CD4-positive, alpha-beta memory T cell (primary cell): ENCODE measurements around the gene SCO2. TPM values are rescaled to one million over a fixed set of nuclear protein-coding genes. Genes with fewer than 3 reads are reported as not detected.

Experiments used
- CTCF ChIA-PET: fragments of 350-600 bp; sonication (Branson Sonifier 250); formaldehyde crosslinking; loops from one replicate; lab custom pipeline; 2021; ENCODE audit warnings: inconsistent platforms; ENCODE audit not compliant: partially characterized antibody; lab: Charles Lee
- POLR2A ChIA-PET: fragments of 350-600 bp; sonication (Branson Sonifier 250); formaldehyde crosslinking; loops from one replicate; lab custom pipeline; 2021; ENCODE audit not compliant: partially characterized antibody; lab: Charles Lee
- DNase-seq, 5 donors: peaks; one replicate each; pipeline versions ENCODE4 v3.0.0 to v3.0.0-alpha.2; 2020 to 2022; ENCODE audit warnings: mixed read lengths in 1 of 5
- H3K27ac ChIP-seq: one replicate; pipeline ENCODE4 v1.7.0; 2013; ENCODE audit warnings: low read depth, low read length
- H3K27me3 ChIP-seq: 2 replicates; pipeline ENCODE4 v1.7.0; 2013; ENCODE audit warnings: mild to moderate bottlenecking, low read length, moderate library complexity; ENCODE audit not compliant: insufficient read depth
- H3K36me3 ChIP-seq: 2 replicates; pipeline ENCODE4 v1.7.0; 2013; ENCODE audit warnings: mild to moderate bottlenecking, low read length, moderate library complexity; ENCODE audit not compliant: insufficient read depth
- H3K4me1 ChIP-seq: 2 replicates; pipeline ENCODE4 v1.7.0; 2013; ENCODE audit warnings: mild to moderate bottlenecking, low read length, moderate library complexity; ENCODE audit not compliant: insufficient read depth
- H3K4me3 ChIP-seq, 2 donors: one replicate each; pipeline ENCODE4 v1.7.0; 2013; ENCODE audit warnings: low read length in 2 of 2, mild to moderate bottlenecking in 1 of 2
- H3K9me3 ChIP-seq, 2 donors: one replicate each; pipeline ENCODE4 v1.7.0; 2013; ENCODE audit warnings: low read length in 2 of 2, control low read depth in 1 of 2; ENCODE audit not compliant: control insufficient read depth in 1 of 2
- H3K27ac Mint-ChIP-seq, 7 donors: one replicate each; pipeline ENCODE4 v1.8.0; 2020 to 2021; ENCODE audit warnings: mixed read lengths in 7 of 7, mild to moderate bottlenecking in 6 of 7, inconsistent platforms in 3 of 7, moderate library complexity in 3 of 7
- H3K27me3 Mint-ChIP-seq, 2 donors: one replicate each; pipeline ENCODE4 v1.8.0; 2020 to 2021; ENCODE audit warnings: mixed read lengths in 2 of 2
- H3K36me3 Mint-ChIP-seq, 2 donors: one replicate each; pipeline ENCODE4 v1.8.0; 2020 to 2021; ENCODE audit warnings: mixed read lengths in 2 of 2, inconsistent platforms in 1 of 2, mild to moderate bottlenecking in 1 of 2
- H3K4me1 Mint-ChIP-seq, 4 donors: one replicate each; pipeline ENCODE4 v1.8.0; 2020 to 2021; ENCODE audit warnings: mixed read lengths in 4 of 4, mild to moderate bottlenecking in 1 of 4
- H3K4me3 Mint-ChIP-seq, 8 donors: one replicate each; pipeline ENCODE4 v1.8.0; 2020 to 2021; ENCODE audit warnings: mixed read lengths in 8 of 8, mild to moderate bottlenecking in 7 of 8, moderate library complexity in 6 of 8, inconsistent platforms in 3 of 8
- H3K9me3 Mint-ChIP-seq, 8 donors: one replicate each; pipeline ENCODE4 v1.8.0; 2020 to 2021; ENCODE audit warnings: mixed read lengths in 8 of 8, mild to moderate bottlenecking in 5 of 8, inconsistent platforms in 3 of 8, moderate library complexity in 1 of 8
- intact Hi-C: fragments of 100-400 bp; cut with micrococcal nuclease; formaldehyde crosslinking; loops from one replicate; pipeline ENCODE4 v1.15.1; 2023
- polyA plus RNA-seq, 2 donors: library from polyadenylated mRNA; unstranded; fragments of 300-500 nt; fragmentation: Illumina TruSeq; gene quantifications; one replicate each; pipeline ENCODE4 v1.2.3, GENCODE V29; 2021
- total RNA-seq, 2 experiments: library from RNA; stranded (reverse); gene quantifications; one replicate each; pipeline ENCODE4 v1.2.3, GENCODE V29; 2021

Gene SCO2
- total and polyA plus RNA-seq, 4 experiments from 2014 or later = 3.6 to 8.1 TPM; not detected in 2

DNA sequence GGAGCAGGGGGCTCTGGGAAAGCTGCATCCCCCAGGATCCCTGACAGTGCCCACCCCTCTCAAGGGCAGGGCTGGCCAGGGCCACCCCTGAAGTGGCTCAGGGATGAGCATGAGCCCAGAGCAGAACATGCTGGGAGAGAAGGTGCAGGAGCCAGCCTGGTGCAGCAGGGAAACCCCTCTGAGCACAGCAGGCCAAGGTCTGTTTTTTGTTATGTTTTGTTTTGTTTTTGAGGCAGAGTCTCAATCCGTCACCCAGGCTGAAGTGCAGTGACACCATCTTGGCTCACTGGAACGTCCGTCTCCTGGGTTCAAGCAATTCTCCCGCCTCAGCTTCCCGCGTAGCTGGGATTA lies 49.8 kb downstream of the SCO2 start:
- POLR2A ChIA-PET = interaction anchor here (0.9 to 8.1 kb wide), 4 partner anchors 31 to 145 kb away, joined by 3 to 71 read pairs (median 13); partner anchors contain the start of genes LMF2, NCAPH2 and SCO2

DNA sequence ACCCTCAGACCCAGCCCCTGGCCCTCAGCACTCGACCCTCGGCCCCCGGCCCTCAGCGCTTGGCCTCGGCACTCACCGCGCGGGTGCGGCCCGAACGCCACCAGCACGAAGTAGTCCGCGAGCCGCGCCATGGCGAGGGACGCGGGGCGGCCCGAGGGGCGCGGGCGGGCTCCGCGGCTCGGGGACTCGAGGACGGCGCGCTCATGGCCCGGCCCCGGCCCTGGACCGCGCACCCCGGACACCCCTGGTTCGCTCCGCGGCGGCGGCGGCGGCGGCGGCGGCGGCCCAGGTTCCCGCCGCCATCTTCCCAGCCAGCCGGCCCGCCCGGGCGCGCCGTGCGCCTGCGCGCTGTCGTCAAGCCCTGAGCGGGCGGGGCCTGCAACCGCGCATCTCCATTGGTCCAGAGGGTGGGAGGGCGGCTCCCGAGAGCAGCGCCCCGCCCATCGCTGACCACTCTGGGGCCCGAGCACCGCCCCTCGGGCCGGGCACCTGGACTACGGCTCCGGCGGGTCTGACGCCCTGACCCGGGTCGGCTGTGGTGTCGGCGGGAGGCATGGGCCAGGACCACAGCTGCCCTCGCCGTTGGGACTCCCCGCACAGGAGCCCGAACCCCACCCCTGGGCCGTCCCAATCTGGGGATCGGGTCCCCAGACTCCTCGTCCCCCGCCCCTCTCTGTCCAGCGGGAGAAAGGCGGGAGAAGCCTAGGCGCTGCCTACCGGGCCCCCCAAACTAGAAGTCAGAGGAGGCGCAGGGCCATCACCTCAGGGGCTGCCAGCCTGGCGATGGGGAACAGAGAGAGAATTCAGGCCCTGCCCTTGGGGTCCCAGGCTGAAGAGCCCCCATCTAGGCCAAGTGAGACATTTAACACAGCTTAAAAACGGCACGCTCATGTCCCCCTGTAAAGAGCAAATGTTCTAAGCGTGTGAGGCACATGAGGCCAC lies 50.4 kb downstream of the SCO2 start, which contains the start of gene SBF1:
Gene SBF1 (minus strand): TSS at position 326 of the 942 bp plus-strand sequence. CDS start 195 bp downstream, at position 131.
- Mint-ChIP-seq H3K4me1 (peaks cover 28 to 62% (median 40%) of the 10 kb centered on the region in 4 donors), H3K4me3 (peak within 1 kb of the TSS; percentile 88 to 99 (median 95)), H3K36me3 (peaks cover 6 to 13% of the 10 kb centered on the region in 2 donors), H3K9me3 (no peaks in the 10 kb centered on the region), H3K27me3 (no peaks in the 10 kb centered on the region), H3K27ac (peak within 1 kb of the TSS; percentile 89 to 98 (median 94))
- ChIA-PET CTCF (no interaction called here), POLR2A (interaction anchor here (0.9 to 8.1 kb wide), 6 partner anchors 24 to 146 kb away, joined by 3 to 71 read pairs (median 12); partner anchors contain the start of genes LMF2, NCAPH2 and SCO2)
- DNase-seq = peak; percentile 83 to 88 (median 84)
- H3K27me3 ChIP-seq = no peaks in the 10 kb centered on the region
- H3K27ac ChIP-seq = peak within 1 kb of the TSS; percentile 75
- peaks cover 4% of the 10 kb centered on the region for H3K36me3 ChIP-seq
- H3K9me3 ChIP-seq = no peaks in the 10 kb centered on the region
- intact Hi-C loops = loop anchor here (1.0 to 10.0 kb wide), 4 partner anchors 32 to 220 kb away; partner anchors contain the start of genes CHKB, HDAC10, LMF2 and SCO2
- peak within 1 kb of the TSS; percentile 73 to 79 for H3K4me3 ChIP-seq
- peaks cover 46% of the 10 kb centered on the region for H3K4me1 ChIP-seq

More for the DNA sequence above, 49.8 kb downstream of the SCO2 start:
- intact Hi-C loops = loop anchor here (1.0 to 10.0 kb wide), 3 partner anchors 32 to 221 kb away; partner anchors contain the start of genes HDAC10, LMF2 and SCO2
- Mint-ChIP-seq H3K27ac (peak overlapping the region; percentile 52 to 83 (median 70)), H3K27me3 (no peaks in the 10 kb centered on the region), H3K9me3 (no peaks in the 10 kb centered on the region), H3K4me1 (peaks cover 24 to 60% (median 39%) of the 10 kb centered on the region in 4 donors), H3K4me3 (peak overlapping the region; percentile 55 to 79 (median 72)), H3K36me3 (peaks cover 6 to 11% of the 10 kb centered on the region in 2 donors)
- Histone ChIP-seq H3K27me3 (no peaks in the 10 kb centered on the region), H3K9me3 (no peaks in the 10 kb centered on the region), H3K4me1 (peaks cover 40% of the 10 kb centered on the region), H3K4me3 (peak overlapping the region in 1 of 2 donors; percentile 73), H3K27ac (peak overlapping the region; percentile 75), H3K36me3 (peaks cover 4% of the 10 kb centered on the region)
- no peak for DNase-seq
- CTCF ChIA-PET = no interaction called here

DNA sequence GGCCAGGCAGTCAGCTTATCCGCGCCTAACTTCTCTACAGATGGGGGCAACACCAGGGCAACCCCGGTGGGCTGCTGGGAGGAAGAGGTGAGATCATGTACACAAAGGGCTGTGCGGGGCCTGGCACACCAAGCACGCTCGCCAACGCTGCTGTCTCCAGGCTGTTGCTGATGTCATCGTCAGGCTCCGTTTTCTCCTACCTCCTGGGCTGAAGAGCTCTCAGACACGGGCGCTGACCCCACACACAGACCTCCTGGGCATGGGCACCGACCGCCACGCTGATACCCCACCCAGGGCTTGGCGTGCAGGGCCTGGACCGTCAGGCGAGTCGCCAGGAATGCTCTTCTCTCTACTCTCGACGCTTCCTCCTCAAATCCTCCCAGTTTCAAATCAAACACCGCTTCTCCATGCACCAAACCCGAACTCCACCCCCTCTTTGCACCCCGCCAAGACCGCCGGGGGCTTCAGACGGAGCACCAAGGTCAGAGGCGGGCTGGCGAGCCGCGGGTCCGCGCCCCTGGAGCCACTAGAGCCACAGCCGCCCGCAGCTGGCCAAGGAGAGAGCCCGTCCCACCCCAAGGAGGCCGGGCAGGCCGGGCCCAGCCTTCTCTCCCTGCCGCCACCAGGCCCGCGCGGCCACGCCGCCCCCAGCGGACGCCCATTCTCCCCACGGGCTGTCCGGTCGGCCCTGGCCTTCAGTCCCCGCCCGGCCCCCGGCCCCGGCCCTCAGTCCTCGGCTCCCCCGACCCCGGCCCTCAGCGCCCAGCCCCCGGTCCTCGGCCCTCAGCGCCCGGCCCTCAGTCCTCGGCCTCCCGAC lies 51.3 kb downstream of the SCO2 start:
- H3K4me3 Mint-ChIP-seq = peak overlapping the region; percentile 88 to 99 (median 95)
- intact Hi-C loops = loop anchor here (2.0 to 10.0 kb wide), 3 partner anchors 51 to 219 kb away; partner anchors contain the start of genes CHKB, HDAC10 and SCO2
- no peaks in the 10 kb centered on the region for H3K9me3 ChIP-seq
- H3K4me1 Mint-ChIP-seq = peaks cover 26 to 67% (median 45%) of the 10 kb centered on the region in 4 donors
- peak overlapping the region; percentile 75 for H3K27ac ChIP-seq
- peaks cover 6 to 19% of the 10 kb centered on the region in 2 donors for H3K36me3 Mint-ChIP-seq
- peak in 2 of 5 donors; percentile 16 to 29 for DNase-seq
- ChIA-PET POLR2A (interaction anchor here (0.6 to 8.1 kb wide), 13 partner anchors 22 to 222 kb away, joined by 3 to 71 read pairs (median 5); partner anchors contain the start of genes LMF2, NCAPH2 and SCO2), CTCF (interaction anchor here (0.9 to 2.7 kb wide), 5 partner anchors 16 to 147 kb away, joined by 3 to 13 read pairs (median 5); partner anchors contain the start of gene SCO2)
- peak overlapping the region; percentile 89 to 98 (median 94) for H3K27ac Mint-ChIP-seq
- no peaks in the 10 kb centered on the region for H3K27me3 ChIP-seq
- H3K27me3 Mint-ChIP-seq = no peaks in the 10 kb centered on the region
- H3K36me3 ChIP-seq = peaks cover 4% of the 10 kb centered on the region
- H3K4me3 ChIP-seq = peak overlapping the region; percentile 64 to 79
- no peaks in the 10 kb centered on the region for H3K9me3 Mint-ChIP-seq
- H3K4me1 ChIP-seq = peaks cover 52% of the 10 kb centered on the region

Other genes with a start within 250 kb of the SCO2 start
- gene PLXNB2, start 218.0 kb downstream of the SCO2 start, total RNA-seq = 1 to 10 TPM; 2.8 to 4.6 TPM
- gene PLXNB2, start 218.0 kb downstream of the SCO2 start, polyA plus RNA-seq = under 1 TPM in 1 of 2 donors, not detected in 1; 0.40 TPM
- gene DENND6B, start 198.6 kb downstream of the SCO2 start, total RNA-seq = 1 to 10 TPM; 1.5 to 2.4 TPM
- under 1 TPM; 0.22 to 0.36 TPM for gene DENND6B, start 198.6 kb downstream of the SCO2 start, polyA plus RNA-seq
- gene PPP6R2, start 182.3 kb downstream of the SCO2 start, total RNA-seq = 10 to 100 TPM; 80.1 to 91.2 TPM
- 10 to 100 TPM; 13.3 to 27.7 TPM for gene PPP6R2, start 182.3 kb downstream of the SCO2 start, polyA plus RNA-seq
- 100 to 1,000 TPM; 217 to 221 TPM for gene SBF1, start 50.6 kb downstream of the SCO2 start, total RNA-seq
- gene SBF1, start 50.6 kb downstream of the SCO2 start, polyA plus RNA-seq = 10 to 100 TPM; 13.2 to 42.9 TPM
- 1 to 10 TPM; 4.4 to 4.5 TPM for gene ADM2, start 44.1 kb downstream of the SCO2 start, total RNA-seq
- under 1 TPM; 0.07 to 0.48 TPM for gene ADM2, start 44.1 kb downstream of the SCO2 start, polyA plus RNA-seq
- not detected for gene MIOX, start 38.7 kb downstream of the SCO2 start, total RNA-seq
- gene MIOX, start 38.7 kb downstream of the SCO2 start, polyA plus RNA-seq = not detected
- gene LMF2, start 17.9 kb downstream of the SCO2 start, total RNA-seq = 100 to 1,000 TPM; 152 to 155 TPM
- gene LMF2, start 17.9 kb downstream of the SCO2 start, polyA plus RNA-seq = 10 to 100 TPM; 21.7 to 33.8 TPM
- gene NCAPH2, start 17.4 kb downstream of the SCO2 start, total RNA-seq = 10 to 100 TPM; 81.1 to 81.8 TPM
- 10 to 100 TPM; 36.4 to 36.9 TPM for gene NCAPH2, start 17.4 kb downstream of the SCO2 start, polyA plus RNA-seq
- 10 to 100 TPM; 15.7 to 18.0 TPM for gene TYMP, start 4.4 kb upstream of the SCO2 start, total RNA-seq
- gene TYMP, start 4.4 kb upstream of the SCO2 start, polyA plus RNA-seq = 10 to 100 TPM; 22.0 to 30.9 TPM
- 1 to 10 TPM; 7.0 to 7.5 TPM for gene KLHDC7B, start 20.3 kb upstream of the SCO2 start, total RNA-seq
- gene KLHDC7B, start 20.3 kb upstream of the SCO2 start, polyA plus RNA-seq = 1 to 10 TPM; 4.3 to 7.5 TPM
- gene SYCE3, start 37.3 kb upstream of the SCO2 start, total RNA-seq = not detected
- gene SYCE3, start 37.3 kb upstream of the SCO2 start, polyA plus RNA-seq = under 1 TPM in 1 of 2 donors, not detected in 1; 0.83 TPM
- 10 to 100 TPM; 68.0 to 70.0 TPM for gene CPT1B, start 52.8 kb upstream of the SCO2 start, total RNA-seq
- gene CPT1B, start 52.8 kb upstream of the SCO2 start, polyA plus RNA-seq = 1 to 10 TPM in 1 of 2 donors, not detected in 1; 2.3 TPM
- gene CHKB, start 57.3 kb upstream of the SCO2 start, total RNA-seq = 100 to 1,000 TPM; 178 to 196 TPM
- 10 to 100 TPM; 30.7 to 40.3 TPM for gene CHKB, start 57.3 kb upstream of the SCO2 start, polyA plus RNA-seq
- gene MAPK8IP2, start 75.2 kb upstream of the SCO2 start, total RNA-seq = under 1 TPM; 0.22 to 0.49 TPM
- gene MAPK8IP2, start 75.2 kb upstream of the SCO2 start, polyA plus RNA-seq = not detected
- 10 to 100 TPM; 83.2 to 86.8 TPM for gene ARSA, start 102.6 kb upstream of the SCO2 start, total RNA-seq
- gene ARSA, start 102.6 kb upstream of the SCO2 start, polyA plus RNA-seq = 10 to 100 TPM in 1 of 2 donors, 1 to 10 TPM in 1; 7.8 to 13.0 TPM
- not detected for gene SHANK3, start 147.2 kb upstream of the SCO2 start, total RNA-seq
- not detected for gene SHANK3, start 147.2 kb upstream of the SCO2 start, polyA plus RNA-seq
- gene ACR, start 212.6 kb upstream of the SCO2 start, total RNA-seq = not detected
- not detected for gene ACR, start 212.6 kb upstream of the SCO2 start, polyA plus RNA-seq